GM19467 (cell line): ENCODE data around the gene NAP1L3.

Source experiments
- ATAC-seq: cut with Tn5 transposase; IDR thresholded peaks from one replicate; pipeline ENCODE4 v1.9.1; 2021; ENCODE audit warnings: mild to moderate bottlenecking, moderate library complexity; ENCODE audit not compliant: unreplicated experiment

Gene NAP1L3

GRCh38 chrX:93673056-93673868 is at the start of gene NAP1L3:
NAP1L3 (minus strand) TSS chrX:93673578; CDS start chrX:93673304, 274 bp downstream.
- no peak for ATAC-seq

DNA sequence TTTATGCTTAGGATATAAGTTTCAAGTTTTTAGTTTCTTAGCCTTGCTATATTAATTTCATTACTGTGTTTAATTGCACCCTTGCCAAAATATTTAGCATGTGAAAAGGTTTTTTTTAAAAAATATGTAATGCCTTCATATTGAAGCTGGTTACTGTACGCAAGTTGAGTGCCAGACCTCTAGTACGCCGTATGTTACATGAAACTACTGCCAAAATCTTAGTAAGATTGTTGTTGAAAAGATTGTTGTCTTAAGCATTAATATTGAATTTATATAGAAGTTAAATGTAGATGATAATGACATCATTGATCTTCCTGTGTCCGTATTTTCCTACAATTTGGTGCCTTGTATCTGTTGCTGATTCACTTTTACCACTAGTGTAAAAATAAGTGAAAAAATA is 37.7 kb upstream of the NAP1L3 start:
- no peak for ATAC-seq

- no peak for ATAC-seq
Measured at GRCh38 chrX:93703701-93704100, 30.3 kb upstream of the NAP1L3 start.

GRCh38 chrX:93695981-93696380 is 22.6 kb upstream of the NAP1L3 start:
- ATAC-seq, result no peak

GRCh38 chrX:93673869-93674271 is 492 bp upstream of the NAP1L3 start, which contains the start of gene FAM133A:
FAM133A (plus strand) TSS chrX:93674206; CDS start chrX:93709420, 35,214 bp downstream.
- no peak for ATAC-seq

DNA sequence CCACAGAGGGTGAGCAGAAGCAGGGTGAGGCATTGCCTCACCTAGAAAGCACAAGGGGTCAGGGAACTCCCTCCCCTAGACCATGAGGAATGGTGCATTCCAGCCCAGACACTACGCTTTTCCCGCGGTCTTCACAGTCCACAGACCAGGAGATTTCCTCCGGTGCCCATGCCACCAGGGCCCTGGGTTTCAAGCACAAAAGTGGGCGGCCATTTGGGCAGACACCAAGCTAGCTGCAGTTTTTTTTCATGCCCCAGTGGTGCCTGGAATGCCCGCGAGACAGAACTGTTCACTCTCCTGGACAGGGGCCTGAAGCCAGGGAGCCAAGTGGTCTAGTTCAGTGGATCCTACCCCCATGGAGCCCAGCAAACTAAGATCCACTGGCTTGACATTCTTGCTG is 12.8 kb downstream of the NAP1L3 start:
- ATAC-seq, result no peak

DNA sequence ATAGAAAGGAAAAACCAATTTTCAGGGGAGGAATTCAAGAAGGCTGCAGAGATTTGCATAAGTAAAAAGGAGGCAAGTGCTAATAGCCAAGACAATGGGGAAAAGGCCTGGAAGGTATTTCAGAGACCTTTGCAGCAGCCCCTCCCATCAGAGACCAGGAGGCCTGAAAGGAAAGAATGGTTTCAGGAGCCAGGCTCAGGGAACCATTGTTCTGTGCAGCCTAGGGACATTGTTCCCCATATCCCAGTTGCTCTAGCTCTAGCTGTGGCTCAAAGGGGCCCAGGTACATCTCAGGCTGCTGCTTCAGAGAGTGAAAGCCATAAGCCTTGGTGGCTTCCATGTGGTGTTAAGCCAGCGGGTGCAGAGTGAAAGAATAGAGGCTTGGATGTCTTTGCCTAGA is 24.0 kb downstream of the NAP1L3 start:
- no peak for ATAC-seq

DNA sequence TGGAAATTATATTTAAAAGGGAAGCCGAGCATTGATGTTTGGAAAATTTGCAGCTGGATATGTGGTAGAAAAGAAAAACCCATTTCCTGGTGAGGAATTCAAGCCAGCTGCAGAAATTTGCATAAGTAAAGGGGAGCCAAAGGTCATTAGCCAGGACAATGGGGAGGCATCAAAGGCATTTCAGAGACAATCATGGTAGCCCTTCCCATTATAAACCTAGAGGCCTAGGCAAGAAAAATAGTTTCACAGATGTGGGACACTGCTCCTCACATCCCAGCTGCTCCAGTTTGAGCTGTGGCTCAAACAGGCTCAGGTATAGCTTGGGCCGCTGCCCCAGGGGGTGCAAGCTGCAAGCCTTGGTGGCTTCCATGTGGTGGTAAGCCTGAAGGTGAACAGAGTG is 35.8 kb downstream of the NAP1L3 start:
- no peak for ATAC-seq
